DND-41 (cell line): ENCODE data around the gene CYB561.

Experiments used
- ATAC-seq: fragments of 200-7000 bp; cut with Tn5 transposase; 3 replicates; pipeline ENCODE4 v1.9.1; 2021; ENCODE audit warnings: low read depth; ENCODE audit not compliant: insufficient read depth
- DNase-seq: peaks from one replicate; pipeline ENCODE4 v3.0.0-alpha.2; 2020
- H2AFZ ChIP-seq: 2 replicates; pipeline ENCODE4 v1.6.0; 2012; ENCODE audit warnings: low read depth, low read length
- H3K27ac ChIP-seq: 2 replicates; pipeline ENCODE4 v1.5.1; 2012; ENCODE audit warnings: low read length, inconsistent platforms
- H3K27me3 ChIP-seq: fragments of 200-600 bp; sonication (generic); 2 replicates; pipeline ENCODE4 v1.6.0; 2012; ENCODE audit warnings: low read length, mild to moderate bottlenecking, inconsistent platforms; ENCODE audit not compliant: insufficient read depth, poor library complexity
- H3K36me3 ChIP-seq: 2 replicates; pipeline ENCODE4 v1.5.1; 2012; ENCODE audit warnings: low read length, inconsistent platforms; ENCODE audit not compliant: insufficient read depth
- H3K4me1 ChIP-seq: 2 replicates; pipeline ENCODE4 v1.5.1; 2012; ENCODE audit warnings: mild to moderate bottlenecking, low read length; ENCODE audit not compliant: insufficient read depth
- H3K4me2 ChIP-seq: 2 replicates; pipeline ENCODE4 v1.6.0; 2012; ENCODE audit warnings: mild to moderate bottlenecking, moderate library complexity, low read length, inconsistent platforms; ENCODE audit not compliant: insufficient read depth
- H3K4me3 ChIP-seq, 2 experiments: fragments of 200-600 bp in 1 of 2; shearing (Covaris generic) in 1 of 2; 2 replicates each; pipeline ENCODE4 v1.5.1; 2012 to 2016; ENCODE audit warnings: inconsistent platforms in 2 of 2, low read length in 2 of 2, mild to moderate bottlenecking in 2 of 2, low read depth in 1 of 2, moderate library complexity in 1 of 2
- H3K79me2 ChIP-seq: 2 replicates; pipeline ENCODE4 v1.6.0; 2012; ENCODE audit warnings: low read length, inconsistent platforms; ENCODE audit not compliant: insufficient read depth
- H3K9ac ChIP-seq: 2 replicates; pipeline ENCODE4 v1.6.0; 2012; ENCODE audit warnings: low read depth, mild to moderate bottlenecking, inconsistent platforms, low read length, moderate library complexity
- H3K9me3 ChIP-seq: 2 replicates; pipeline ENCODE4 v1.5.1; 2012; ENCODE audit warnings: low read length, moderate library complexity, mild to moderate bottlenecking, inconsistent platforms; ENCODE audit not compliant: insufficient read depth, severe bottlenecking
- H4K20me1 ChIP-seq: 2 replicates; pipeline ENCODE4 v1.6.0; 2012; ENCODE audit warnings: low read length; ENCODE audit not compliant: insufficient read depth
- CTCF ChIP-seq: IDR thresholded peaks from 2 replicates; pipeline ENCODE4 v1.5.1; 2012; ENCODE audit warnings: borderline replicate concordance, low read length, moderate library complexity, mild to moderate bottlenecking; ENCODE audit not compliant: poor library complexity, severe bottlenecking; ENCODE audit errors: extremely low read depth
- EZH2 ChIP-seq: IDR thresholded peaks from 3 replicates; pipeline ENCODE4 v1.6.1; 2012; ENCODE audit warnings: borderline replicate concordance, low read depth, mild to moderate bottlenecking, moderate library complexity, low read length, inconsistent platforms; ENCODE audit not compliant: severe bottlenecking

Gene CYB561

DNA sequence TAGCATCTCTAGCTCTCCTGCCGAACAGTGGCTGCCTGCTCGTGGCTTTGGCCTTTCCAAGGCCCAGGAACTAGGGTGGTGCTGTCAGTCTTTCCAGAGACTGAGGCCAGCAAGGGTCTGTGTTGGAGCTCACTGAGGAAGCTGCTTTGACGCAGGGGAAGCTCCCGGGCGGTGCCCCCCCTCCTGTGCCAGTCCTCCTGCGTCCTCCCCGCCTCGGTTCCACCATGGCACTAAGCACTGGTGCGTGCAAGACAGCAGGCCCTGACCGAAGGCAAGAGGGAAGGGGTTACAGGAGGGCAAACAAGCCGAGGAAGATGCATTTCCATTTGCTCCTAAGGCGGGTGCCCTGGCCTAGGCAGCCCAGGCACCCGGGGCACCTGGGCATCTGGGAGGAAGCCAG, 4.5 kb downstream of the CYB561 start:
- Histone ChIP-seq H4K20me1 (no peaks in the 10 kb centered on the region), H3K27ac (no peak overlapping the region), H3K4me3 (no peak overlapping the region), H3K36me3 (no peaks in the 10 kb centered on the region), H3K4me1 (peaks cover 7% of the 10 kb centered on the region), H3K9ac (no peak overlapping the region), H3K4me2 (no peak overlapping the region), H3K9me3 (no peaks in the 10 kb centered on the region), H3K79me2 (no peaks in the 10 kb centered on the region), H2AFZ (no peak overlapping the region), H3K27me3 (no peaks in the 10 kb centered on the region)
- ATAC-seq: no peak
- TF ChIP-seq EZH2 (no peak), CTCF (no peak)
- no peak for DNase-seq

GRCh38 chr17:63440770-63441335, 5.3 kb downstream of the CYB561 start:
- DNase-seq (no peak), ATAC-seq (no peak)
- no peaks in the 10 kb centered on the region for H4K20me1 ChIP-seq
- no peak overlapping the region for H3K4me3 ChIP-seq
- no peak overlapping the region for H2AFZ ChIP-seq
- no peak overlapping the region for H3K9ac ChIP-seq
- H3K4me1 ChIP-seq: peaks cover 7% of the 10 kb centered on the region
- H3K4me2 ChIP-seq: no peak overlapping the region
- no peaks in the 10 kb centered on the region for H3K79me2 ChIP-seq
- no peaks in the 10 kb centered on the region for H3K36me3 ChIP-seq
- TF ChIP-seq EZH2 (no peak), CTCF (no peak)
- H3K9me3 ChIP-seq: no peaks in the 10 kb centered on the region
- H3K27ac ChIP-seq: no peak overlapping the region
- no peaks in the 10 kb centered on the region for H3K27me3 ChIP-seq

DNA sequence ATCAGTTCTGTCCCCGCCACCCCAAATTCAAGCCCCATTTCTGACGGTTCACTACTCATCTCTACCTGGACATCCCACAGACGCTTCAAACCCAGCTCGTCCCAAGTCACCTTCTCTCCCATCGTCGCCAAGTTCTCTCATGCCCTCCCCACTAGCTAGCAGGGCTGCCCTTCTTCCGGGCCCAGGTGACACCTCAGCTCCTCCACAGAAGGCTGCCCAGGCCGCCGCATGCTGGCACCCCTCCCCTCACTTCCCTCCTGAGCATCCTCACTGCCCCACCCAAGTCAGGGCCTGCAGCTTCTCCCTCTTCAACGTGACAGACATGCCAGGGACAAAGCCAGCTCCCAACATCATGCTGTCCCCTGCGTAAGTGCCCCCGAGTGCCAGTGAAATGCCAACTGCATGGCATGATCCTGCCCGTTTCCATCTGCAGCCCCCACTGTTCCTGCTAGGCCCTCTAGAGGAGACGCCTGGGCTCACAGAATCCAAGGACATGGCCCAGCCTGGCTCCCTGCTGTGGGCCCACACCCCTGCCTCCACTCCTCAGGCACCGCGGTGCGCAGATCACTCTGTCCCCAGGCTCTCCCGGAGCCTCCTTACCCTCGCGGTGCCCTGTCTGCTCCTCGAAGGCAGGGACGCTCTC, 5.9 kb downstream of the CYB561 start:
- ATAC-seq (peak; percentile 22; the same call in 1 of the 3 replicates), DNase-seq (no peak)
- H3K27ac ChIP-seq: no peak overlapping the region

More for the DNA sequence above, 5.9 kb downstream of the CYB561 start:
- Histone ChIP-seq H3K4me2 (no peak overlapping the region), H3K9me3 (no peaks in the 10 kb centered on the region), H3K36me3 (no peaks in the 10 kb centered on the region), H3K79me2 (no peaks in the 10 kb centered on the region), H2AFZ (no peak overlapping the region), H3K4me1 (peaks cover 10% of the 10 kb centered on the region), H4K20me1 (no peaks in the 10 kb centered on the region), H3K9ac (no peak overlapping the region), H3K27me3 (no peaks in the 10 kb centered on the region), H3K4me3 (no peak overlapping the region)
- TF ChIP-seq CTCF: peak; percentile 4
- no peak for TF ChIP-seq EZH2
